ENCODE results near the gene DCDC2B. TPM values are rescaled to one million over a fixed set of nuclear protein-coding genes. Genes with fewer than 3 reads are reported as not detected.

The DCDC2B gene
- total RNA-seq, 2 experiments from 2014 or later, result 0.17 to 0.22 TPM

DNA sequence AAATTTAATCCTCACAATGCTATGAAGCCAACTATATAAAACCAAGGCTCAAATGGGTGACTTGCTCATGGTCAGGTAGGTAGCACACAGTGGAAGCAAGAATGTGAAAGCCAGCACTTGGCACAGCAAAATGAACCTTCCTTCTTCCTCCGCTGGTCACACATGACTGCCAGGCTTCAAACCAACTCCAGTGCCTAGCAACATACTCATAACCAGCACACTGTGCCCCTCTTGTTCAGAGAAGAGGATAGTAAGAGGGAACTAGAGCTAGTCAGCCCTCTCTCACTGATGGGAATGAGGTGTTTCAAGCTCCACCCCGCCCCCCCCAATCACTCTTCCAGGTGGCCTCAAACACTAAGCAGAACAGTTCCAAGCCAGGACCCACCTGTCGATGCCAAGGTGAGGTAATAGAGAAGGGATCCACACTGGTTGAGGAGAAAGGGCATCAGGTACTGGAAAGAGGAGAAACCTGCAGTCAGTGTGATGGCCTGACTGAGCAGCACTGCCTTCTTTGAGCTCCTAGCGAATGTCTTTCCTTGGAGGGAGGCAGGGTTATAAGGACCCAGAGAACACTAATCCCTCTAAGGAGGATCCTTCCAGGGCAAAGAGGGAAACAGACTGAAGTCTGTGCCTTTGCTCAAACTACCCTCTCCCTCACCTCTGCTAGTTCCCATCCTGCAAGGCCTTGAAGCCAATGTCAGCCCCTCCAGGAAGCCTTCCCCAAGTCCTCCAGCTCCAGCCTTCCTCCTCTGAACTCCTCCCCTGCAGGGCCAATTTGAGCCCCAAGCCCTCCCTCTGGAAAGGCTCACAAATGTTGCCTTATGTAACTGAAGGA lies 12.1 kb downstream of the DCDC2B start:
- Mint-ChIP-seq H3K27me3 (no peaks in the 10 kb centered on the region), H3K36me3 (peaks cover 8% of the 10 kb centered on the region), H3K9me3 (no peaks in the 10 kb centered on the region), H3K27ac (peak overlapping the region; percentile 43), H3K4me1 (peaks cover 21% of the 10 kb centered on the region), H3K4me3 (peak overlapping the region; percentile 96)
- ATAC-seq (ENCODE audit: low read depth), result no peak
- POLR2A ChIA-PET, result interaction anchor here (0.9 to 2.0 kb wide), 4 partner anchors 10 to 53 kb away, joined by 3 to 11 read pairs (median 4); partner anchors contain the start of gene IQCC
- DNase-seq, result no peak

DNA sequence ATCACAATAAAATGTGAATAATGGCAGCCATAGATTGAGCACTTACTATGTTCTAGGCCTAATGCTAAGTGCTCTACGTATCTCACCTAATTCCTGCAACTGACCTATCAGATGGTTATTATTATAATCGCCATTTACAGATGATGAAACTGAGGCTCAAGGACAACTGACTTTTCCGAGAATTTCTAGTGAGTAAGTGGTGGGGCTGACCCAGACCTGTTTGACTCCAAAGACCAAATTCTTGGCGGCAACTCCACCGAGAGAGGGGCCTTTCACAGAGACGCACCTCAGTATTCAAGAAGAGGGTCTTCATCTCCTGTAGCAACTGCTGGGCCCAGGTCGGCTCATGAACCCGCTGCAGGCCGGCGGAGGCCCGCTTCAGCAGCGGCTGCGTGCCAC lies 12.7 kb downstream of the DCDC2B start:
- Mint-ChIP-seq H3K27ac (peak overlapping the region; percentile 43), H3K27me3 (no peaks in the 10 kb centered on the region), H3K36me3 (peaks cover 8% of the 10 kb centered on the region), H3K9me3 (no peaks in the 10 kb centered on the region), H3K4me1 (peaks cover 23% of the 10 kb centered on the region), H3K4me3 (peak overlapping the region; percentile 96)
- ATAC-seq (ENCODE audit: low read depth) (no peak), DNase-seq (no peak)
- POLR2A ChIA-PET, result interaction anchor here (1.0 to 2.2 kb wide), 5 partner anchors 16 to 52 kb away, joined by 3 to 11 read pairs (median 7); partner anchors contain the start of genes IQCC and LCK

DNA sequence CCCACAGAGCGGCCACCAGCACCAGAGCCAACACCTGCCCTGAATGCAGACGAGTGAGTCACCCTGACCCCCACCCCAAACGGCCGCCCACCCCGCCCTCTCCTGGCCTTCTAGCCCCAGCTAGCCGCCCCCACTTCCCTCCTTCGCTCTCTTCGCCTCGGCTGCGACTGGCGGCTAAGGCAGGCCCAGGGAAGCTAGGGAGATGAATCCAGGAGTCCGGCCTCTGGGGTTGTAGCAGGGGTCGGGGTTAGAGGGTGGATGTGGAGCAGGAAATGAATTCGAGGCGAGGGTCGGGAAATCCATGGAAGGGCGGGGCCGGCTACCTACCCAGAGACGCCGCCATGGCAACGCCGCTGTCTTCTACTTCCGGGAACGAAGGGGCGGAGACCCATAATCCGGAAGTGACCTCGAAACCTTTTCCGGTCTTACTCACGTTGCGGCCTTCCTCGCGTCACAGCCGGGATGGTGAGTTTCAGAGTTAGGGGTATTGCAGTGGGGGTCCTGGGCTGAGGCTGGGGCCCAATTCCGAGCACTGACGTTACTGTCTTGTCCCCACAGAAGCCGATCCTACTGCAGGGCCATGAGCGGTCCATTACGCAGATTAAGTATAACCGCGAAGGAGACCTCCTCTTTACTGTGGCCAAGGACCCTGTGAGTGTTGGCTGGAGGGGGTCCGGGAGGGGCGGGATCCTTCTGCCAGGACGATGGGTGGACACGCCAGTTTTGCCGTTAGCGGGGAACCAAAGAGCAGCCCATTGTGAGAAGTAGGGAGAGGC lies 13.3 kb downstream of the DCDC2B start, which contains the start of the genes EIF3I and TMEM234:
EIF3I (plus strand) TSS at position 428 of the 776 bp plus-strand sequence; CDS start at position 463, 35 bp downstream.
TMEM234 (minus strand) TSS at position 374 of the 776 bp plus-strand sequence; CDS start at position 343, 31 bp downstream.
- peak; percentile 86 for ATAC-seq (ENCODE audit: low read depth)
- POLR2A ChIA-PET, result interaction anchor here (0.9 to 2.2 kb wide), 9 partner anchors 10 to 70 kb away, joined by 3 to 11 read pairs (median 4); partner anchors contain the start of genes HDAC1, IQCC and LCK
- peak within 1 kb of the TSS; percentile 96 for H3K4me3 Mint-ChIP-seq
- peak within 1 kb of the TSS; percentile 95 for H3K27ac Mint-ChIP-seq
- H3K27me3 Mint-ChIP-seq, result no peaks in the 10 kb centered on the region
- H3K36me3 Mint-ChIP-seq, result peaks cover 8% of the 10 kb centered on the region
- DNase-seq, result peak; percentile 85
- H3K9me3 Mint-ChIP-seq, result no peaks in the 10 kb centered on the region
- H3K4me1 Mint-ChIP-seq, result peaks cover 23% of the 10 kb centered on the region

DNA sequence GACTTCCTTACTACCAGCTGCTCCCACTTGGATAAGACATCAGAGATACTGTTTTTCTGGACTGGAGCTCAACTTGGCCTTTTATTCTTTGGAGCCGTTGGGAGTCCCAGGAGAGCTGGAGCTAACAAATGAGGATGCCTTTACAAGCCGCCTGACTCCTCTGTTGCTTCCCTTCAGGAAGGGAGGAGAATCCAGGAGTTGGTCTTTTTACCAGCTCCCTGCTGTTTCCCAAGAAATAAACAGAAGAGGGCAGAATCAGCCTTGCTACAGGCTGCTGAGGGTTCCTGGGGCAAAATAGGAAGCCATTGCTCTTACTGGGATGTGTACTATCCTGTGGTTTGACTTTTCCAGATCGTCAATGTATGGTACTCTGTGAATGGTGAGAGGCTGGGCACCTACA lies 14.8 kb downstream of the DCDC2B start:
- H3K27ac Mint-ChIP-seq, result peak overlapping the region; percentile 95
- POLR2A ChIA-PET, result interaction anchor here (0.6 to 2.2 kb wide), 4 partner anchors 12 to 95 kb away, joined by 3 to 8 read pairs (median 3); partner anchors contain the start of gene LCK
- no peaks in the 10 kb centered on the region for H3K9me3 Mint-ChIP-seq
- no peak for ATAC-seq (ENCODE audit: low read depth)
- H3K4me3 Mint-ChIP-seq, result peak overlapping the region; percentile 96
- peaks cover 20% of the 10 kb centered on the region for H3K4me1 Mint-ChIP-seq
- peaks cover 13% of the 10 kb centered on the region for H3K36me3 Mint-ChIP-seq
- no peaks in the 10 kb centered on the region for H3K27me3 Mint-ChIP-seq
- no peak for DNase-seq

DNA sequence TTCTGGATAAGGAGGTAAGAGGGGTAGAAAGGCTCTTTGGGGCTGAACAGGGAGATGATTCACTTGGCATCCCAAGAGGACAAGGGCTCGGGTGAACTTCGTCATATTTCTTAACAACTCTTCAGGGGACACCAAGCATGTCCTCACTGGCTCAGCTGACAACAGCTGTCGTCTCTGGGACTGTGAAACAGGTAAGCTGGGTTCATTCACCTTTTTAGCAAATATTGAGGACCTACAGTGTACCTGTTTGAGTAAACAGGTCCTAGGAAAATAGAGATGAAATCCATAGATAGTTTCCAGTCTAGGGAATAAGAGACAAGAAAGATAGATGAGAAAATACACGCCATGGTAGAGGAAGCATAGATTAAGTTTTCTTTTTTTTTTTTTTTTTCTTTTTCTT lies 15.4 kb downstream of the DCDC2B start:
- Mint-ChIP-seq H3K36me3 (peaks cover 14% of the 10 kb centered on the region), H3K4me1 (peaks cover 20% of the 10 kb centered on the region), H3K27me3 (no peaks in the 10 kb centered on the region), H3K4me3 (peak overlapping the region; percentile 44), H3K27ac (peak overlapping the region; percentile 49), H3K9me3 (no peaks in the 10 kb centered on the region)
- ATAC-seq (ENCODE audit: low read depth) (no peak), DNase-seq (no peak)
- POLR2A ChIA-PET, result no interaction called here

DNA sequence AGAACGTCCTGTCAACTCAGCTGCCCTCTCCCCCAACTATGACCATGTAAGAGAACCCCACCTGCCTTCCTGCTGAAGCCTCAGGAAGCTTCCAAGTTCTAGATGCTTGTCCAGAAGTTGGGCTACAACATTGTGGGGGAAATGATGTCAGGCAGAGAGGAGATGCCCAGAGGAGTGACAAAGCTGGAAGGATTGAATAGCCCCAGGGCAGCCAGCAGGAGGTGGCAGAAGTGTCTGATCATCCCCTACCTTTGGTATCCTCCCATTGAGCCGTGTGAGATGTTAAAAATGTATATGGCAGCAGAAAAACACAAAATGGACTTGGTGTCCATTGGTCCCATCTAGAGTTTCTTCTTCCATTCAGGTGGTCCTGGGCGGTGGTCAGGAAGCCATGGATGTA lies 19.9 kb downstream of the DCDC2B start:
- POLR2A ChIA-PET, result no interaction called here
- H3K36me3 Mint-ChIP-seq, result peaks cover 14% of the 10 kb centered on the region
- no peak for ATAC-seq (ENCODE audit: low read depth)
- H3K9me3 Mint-ChIP-seq, result no peaks in the 10 kb centered on the region
- H3K4me1 Mint-ChIP-seq, result peaks cover 7% of the 10 kb centered on the region
- no peak overlapping the region for H3K4me3 Mint-ChIP-seq
- H3K27ac Mint-ChIP-seq, result no peak overlapping the region
- no peak for DNase-seq
- H3K27me3 Mint-ChIP-seq, result no peaks in the 10 kb centered on the region

DNA sequence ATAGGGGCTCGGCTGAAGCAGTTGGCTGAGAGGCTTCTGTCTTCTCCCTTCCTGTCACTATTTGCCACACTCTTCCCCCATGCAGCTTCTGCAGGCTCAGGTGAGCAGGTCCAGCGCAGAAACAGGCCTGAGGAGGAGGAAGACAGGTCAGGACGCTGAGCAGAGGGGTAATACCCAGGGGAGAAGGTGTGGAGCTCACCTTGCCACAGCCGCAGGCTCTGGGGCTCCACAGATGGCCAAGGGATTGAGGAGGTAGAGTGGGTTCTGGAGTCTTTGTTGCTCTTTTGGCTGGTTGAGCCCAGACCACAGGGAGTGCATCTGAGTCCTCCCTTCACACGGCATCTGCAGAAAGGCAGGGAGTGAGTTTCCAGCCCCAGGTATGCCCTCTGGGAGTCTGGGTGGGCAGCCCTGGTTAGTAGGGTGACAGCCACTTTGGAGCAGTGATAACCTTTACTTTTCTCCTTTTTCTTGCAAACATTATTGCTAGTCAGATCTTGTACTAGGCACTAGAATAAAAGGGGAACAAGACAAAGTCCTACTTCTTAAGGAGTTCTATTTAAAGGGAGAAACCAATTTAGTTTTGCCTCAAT lies 23.0 kb downstream of the DCDC2B start:
- H3K27me3 Mint-ChIP-seq, result no peaks in the 10 kb centered on the region
- ATAC-seq (ENCODE audit: low read depth) (no peak), DNase-seq (no peak)
- H3K4me1 Mint-ChIP-seq, result no peaks in the 10 kb centered on the region
- H3K36me3 Mint-ChIP-seq, result peaks cover 6% of the 10 kb centered on the region
- H3K27ac Mint-ChIP-seq, result no peak overlapping the region
- H3K9me3 Mint-ChIP-seq, result no peaks in the 10 kb centered on the region
- POLR2A ChIA-PET, result interaction anchor here (1.1 kb wide), 1 partner anchor 9 kb away, joined by 3 read pairs; no protein-coding TSS in a partner anchor
- no peak overlapping the region for H3K4me3 Mint-ChIP-seq

DNA sequence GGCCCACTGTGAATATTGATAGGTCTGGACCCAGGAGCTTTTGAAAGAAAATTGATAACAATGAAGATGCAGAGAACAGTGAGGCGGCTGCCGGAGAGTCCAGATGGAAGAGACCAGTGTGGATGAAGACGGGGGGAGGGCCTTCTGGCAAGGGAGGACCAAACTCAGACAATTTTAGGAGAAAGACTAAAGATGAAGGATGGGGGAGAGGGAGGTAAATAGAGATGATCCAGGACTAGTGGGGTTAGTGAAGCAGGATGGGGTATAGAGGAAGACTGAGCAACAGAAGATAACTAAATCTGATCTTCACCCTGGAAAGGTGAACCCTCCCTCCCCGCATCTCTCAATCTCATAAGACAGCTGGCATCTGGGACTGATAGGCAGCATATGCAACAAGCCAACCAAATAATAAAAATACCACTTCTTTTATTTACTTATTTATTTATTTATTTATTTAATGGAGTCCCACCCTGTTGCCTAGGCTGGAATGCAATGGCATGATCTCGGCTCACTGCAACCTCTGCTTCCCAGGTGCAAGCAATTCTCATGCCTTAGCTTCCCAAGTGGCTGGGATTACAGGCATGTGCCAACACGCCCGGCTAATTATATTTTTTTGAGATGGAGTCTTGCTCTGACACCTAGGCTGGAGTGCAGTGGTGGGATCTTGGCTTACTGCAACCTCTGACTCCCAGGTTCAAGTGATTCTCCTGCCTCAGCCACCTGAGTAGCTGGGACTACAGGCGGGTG lies 23.8 kb downstream of the DCDC2B start:
- no peaks in the 10 kb centered on the region for H3K27me3 Mint-ChIP-seq
- H3K9me3 Mint-ChIP-seq, result no peaks in the 10 kb centered on the region
- ATAC-seq (ENCODE audit: low read depth) (no peak), DNase-seq (no peak)
- peaks cover 5% of the 10 kb centered on the region for H3K36me3 Mint-ChIP-seq
- H3K4me3 Mint-ChIP-seq, result no peak overlapping the region
- no peaks in the 10 kb centered on the region for H3K4me1 Mint-ChIP-seq
- H3K27ac Mint-ChIP-seq, result peak overlapping the region; percentile 65
- POLR2A ChIA-PET, result interaction anchor here (1.1 kb wide), 1 partner anchor 10 kb away, joined by 3 read pairs; no protein-coding TSS in a partner anchor

DNA sequence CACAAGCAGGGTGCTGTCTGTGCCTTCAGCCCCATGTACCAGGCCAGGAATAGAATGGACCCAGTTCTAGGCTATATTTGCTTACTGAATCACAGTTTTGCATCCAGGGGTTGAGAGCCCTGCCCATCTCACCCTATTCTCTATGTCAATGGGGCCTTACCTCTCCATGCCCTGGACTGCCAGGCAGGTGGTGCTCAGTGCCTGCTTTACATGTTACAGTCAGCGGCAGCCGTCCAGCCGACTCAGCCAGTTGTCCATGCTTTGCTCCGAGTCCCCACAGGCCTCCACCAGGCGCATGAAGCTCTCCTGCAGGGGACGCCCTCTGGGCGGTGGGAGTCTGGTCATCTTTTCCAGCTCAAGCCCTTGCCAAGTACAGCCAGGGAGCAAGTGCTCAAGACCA lies 25.9 kb downstream of the DCDC2B start:
- Mint-ChIP-seq H3K4me3 (no peak overlapping the region), H3K36me3 (no peaks in the 10 kb centered on the region), H3K27me3 (no peaks in the 10 kb centered on the region), H3K27ac (no peak overlapping the region), H3K4me1 (peaks cover 3% of the 10 kb centered on the region), H3K9me3 (no peaks in the 10 kb centered on the region)
- DNase-seq, result no peak
- ATAC-seq (ENCODE audit: low read depth), result no peak
- POLR2A ChIA-PET, result interaction anchor here (1.3 kb wide), 1 partner anchor 54 kb away, joined by 4 read pairs; no protein-coding TSS in a partner anchor

DNA sequence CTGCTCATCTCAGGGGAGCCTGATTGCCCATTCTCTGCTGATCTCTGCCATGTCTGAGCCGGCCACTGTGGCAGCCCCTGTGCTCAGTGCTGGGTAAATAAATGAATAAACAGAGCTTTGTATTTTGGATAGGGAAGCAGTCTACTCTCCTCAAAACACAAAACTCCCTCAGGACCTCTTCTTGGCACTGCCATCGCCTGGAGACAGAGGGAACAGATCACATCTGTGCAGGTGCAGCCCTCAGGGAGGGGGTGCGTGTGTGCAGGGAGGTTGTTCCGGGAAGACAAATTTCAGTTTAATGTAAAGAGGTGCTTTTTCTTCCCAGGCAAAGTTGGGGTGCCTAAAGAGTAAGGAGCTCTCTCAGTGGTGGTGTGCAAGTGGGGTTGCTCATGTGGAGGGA lies 30.4 kb downstream of the DCDC2B start:
- no peak for ATAC-seq (ENCODE audit: low read depth)
- Mint-ChIP-seq H3K9me3 (no peaks in the 10 kb centered on the region), H3K27ac (no peak overlapping the region), H3K4me3 (peak overlapping the region; percentile 84), H3K4me1 (peaks cover 14% of the 10 kb centered on the region), H3K27me3 (no peaks in the 10 kb centered on the region), H3K36me3 (no peaks in the 10 kb centered on the region)
- POLR2A ChIA-PET, result interaction anchor here (1.6 to 6.5 kb wide), 3 partner anchors 11 to 17 kb away, joined by 7 to 69 read pairs (median 16); partner anchors contain the start of genes EIF3I, LCK and TMEM234
- no peak for DNase-seq

DNA sequence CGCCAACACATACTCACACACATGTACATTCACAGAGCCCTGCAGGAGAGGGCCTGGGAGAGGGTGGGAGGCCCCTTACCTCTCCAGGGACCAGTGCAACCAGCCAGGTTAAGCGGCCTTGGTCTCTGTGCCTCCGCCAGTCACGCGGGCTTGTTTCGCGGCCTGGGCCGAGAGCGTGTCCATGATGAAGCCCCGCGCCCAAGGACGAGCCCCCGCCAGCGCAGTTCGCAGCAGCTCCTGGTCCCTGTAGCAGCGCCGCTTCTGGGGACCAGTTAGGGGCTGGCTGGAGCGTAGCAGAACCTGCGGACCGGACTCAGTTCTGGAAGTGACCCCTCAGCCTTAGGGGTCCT lies 30.9 kb downstream of the DCDC2B start:
- POLR2A ChIA-PET, result interaction anchor here (1.5 to 6.5 kb wide), 6 partner anchors 10 to 132 kb away, joined by 6 to 69 read pairs (median 13); partner anchors contain the start of genes EIF3I, HDAC1, LCK and TMEM234
- Mint-ChIP-seq H3K27me3 (no peaks in the 10 kb centered on the region), H3K9me3 (no peaks in the 10 kb centered on the region), H3K27ac (no peak overlapping the region), H3K4me3 (peak overlapping the region; percentile 84), H3K4me1 (peaks cover 14% of the 10 kb centered on the region), H3K36me3 (no peaks in the 10 kb centered on the region)
- DNase-seq, result no peak
- no peak for ATAC-seq (ENCODE audit: low read depth)

Data from activated naive CD8-positive, alpha-beta T cell treated with anti-CD3 and anti-CD28 coated beads, Interleukin-2, amount 10 ng/mL, durations not matched to agents 7 days and 5 days (primary cell).